ENCODE results near the gene CMPK2. TPM values are rescaled to one million over a fixed set of nuclear protein-coding genes. Genes with fewer than 3 reads are reported as not detected.

Gene CMPK2
- total RNA-seq, 1 donor from 2014 or later, result 3.2 TPM

GRCh38 chr2:6814312-6814711 lies 51.4 kb downstream of the CMPK2 start:
- DNase-seq (ENCODE audit: low spot score) (no peak), ATAC-seq (no peak)

GRCh38 chr2:6813573-6813972 lies 52.1 kb downstream of the CMPK2 start:
- DNase-seq (ENCODE audit: low spot score) (no peak), ATAC-seq (no peak)

- DNase-seq (ENCODE audit: low spot score) (no peak), ATAC-seq (no peak)
Measured at GRCh38 chr2:6812857-6813530, 52.7 kb downstream of the CMPK2 start.

- ATAC-seq, result no peak
- DNase-seq (ENCODE audit: low spot score), result no peak
Measured at GRCh38 chr2:6810961-6811360, 54.7 kb downstream of the CMPK2 start.

GRCh38 chr2:6808426-6808825 lies 57.3 kb downstream of the CMPK2 start:
- ATAC-seq (no peak), DNase-seq (ENCODE audit: low spot score) (no peak)

GRCh38 chr2:6806604-6807003 lies 59.1 kb downstream of the CMPK2 start:
- ATAC-seq, result no peak

GRCh38 chr2:6800553-6800952 lies 65.2 kb downstream of the CMPK2 start:
- ATAC-seq (no peak), DNase-seq (ENCODE audit: low spot score) (no peak)

More at GRCh38 chr2:6806604-6807003, 59.1 kb downstream of the CMPK2 start:
- no peak for DNase-seq (ENCODE audit: low spot score)

Other genes with a start within 250 kb of the CMPK2 start
- 1.6 TPM for gene RSAD2, start 11.9 kb upstream of the CMPK2 start, total RNA-seq
- gene RNF144A, start 51.5 kb upstream of the CMPK2 start, total RNA-seq, result 3.2 TPM

All from left lobe of liver (tissue), 2 donors.